ENCODE measurements around the gene TNFSF13B.
"Not testable (repeated sequence)": the region's sequence is repeated elsewhere in the genome, so short reads cannot be mapped to it uniquely, and the experiment has no call there.

GRCh38 chr13:108311596-108311995 lies 42.1 kb downstream of the TNFSF13B start:
- not testable (repeated sequence) for TF ChIP-seq POLR2A, POLR2AphosphoS5 (IDR thresholded peaks at IDR 0.05)

Data from sigmoid colon (tissue), 4 donors.